SK-N-SH (cell line): ENCODE measurements around the gene ANKEF1. TPM values are rescaled to one million over a fixed set of nuclear protein-coding genes. Genes with fewer than 3 reads are reported as not detected.

Source experiments
- CTCF ChIA-PET: fragments of 300-600, 350-600 bp; formaldehyde crosslinking; extraction: SDS; loops from one replicate; lab custom pipeline; 2021; lab: Yijun Ruan, JAX
- POLR2A ChIA-PET: fragments of 350-600 bp; sonication (Branson Sonifier 250); formaldehyde crosslinking; extraction: SDS; loops from one replicate; lab custom pipeline; 2020; ENCODE audit warnings: antibody characterized with exemption, inconsistent platforms; lab: Yijun Ruan, JAX
- DNase-seq: peaks from one replicate; pipeline ENCODE4 v3.0.0; 2012
- H2AFZ ChIP-seq: fragments of 200-600 bp; sonication (generic); 2 replicates; pipeline ENCODE4 v1.8.1; 2016; ENCODE audit warnings: antibody characterized with exemption, mild to moderate bottlenecking, low read depth
- H3F3A ChIP-seq: fragments of 200-600 bp; sonication (generic); replicated peaks from 2 replicates; pipeline ENCODE3; 2016; ENCODE audit warnings: antibody characterized with exemption, mild to moderate bottlenecking; ENCODE audit not compliant: insufficient read depth
- H3K27ac ChIP-seq, 2 experiments: fragments of 200-500 bp in 1 of 2; fragments of 200-600 bp in 1 of 2; sonication (Bioruptor generic) in 1 of 2; sonication (generic), shearing (Covaris generic) in 1 of 2; 2 replicates each; pipeline versions ENCODE4 v1.5.1 to v1.6.1; 2014 to 2016; ENCODE audit warnings: low read depth in 2 of 2, inconsistent platforms in 1 of 2, low read length in 1 of 2, mild to moderate bottlenecking in 1 of 2, mixed read lengths in 1 of 2
- H3K27me3 ChIP-seq: fragments of 200-600 bp; sonication (generic), shearing (Covaris generic); 2 replicates; pipeline ENCODE4 v1.6.1; 2016; ENCODE audit warnings: mixed run types; ENCODE audit not compliant: insufficient read depth
- H3K36me3 ChIP-seq, 2 experiments: fragments of 200-500 bp in 1 of 2; fragments of 200-600 bp in 1 of 2; sonication (Bioruptor generic) in 1 of 2; sonication (generic) in 1 of 2; replicated peaks in 1 of 2; 2 replicates each; pipeline versions ENCODE3 to v1.5.1; 2014 to 2016; ENCODE audit warnings: low read length in 1 of 2, mild to moderate bottlenecking in 1 of 2; ENCODE audit not compliant: insufficient read depth in 2 of 2, control insufficient read depth in 1 of 2
- H3K4me1 ChIP-seq, 2 experiments: fragments of 200-500 bp in 1 of 2; fragments of 200-600 bp in 1 of 2; sonication (Bioruptor generic) in 1 of 2; sonication (generic), shearing (Covaris generic) in 1 of 2; 2 replicates each; pipeline versions ENCODE4 v1.5.1 to v1.6.1; 2014 to 2016; ENCODE audit warnings: low read depth in 1 of 2, low read length in 1 of 2, mixed run types in 1 of 2; ENCODE audit not compliant: insufficient read depth in 2 of 2, control insufficient read depth in 1 of 2
- H3K4me2 ChIP-seq: fragments of 200-600 bp; sonication (generic), shearing (Covaris generic); 2 replicates; pipeline ENCODE4 v1.6.1; 2017; ENCODE audit warnings: mixed run types
- H3K4me3 ChIP-seq, 2 experiments: fragments of 200-500 bp in 1 of 2; fragments of 200-600 bp in 1 of 2; sonication (Bioruptor generic) in 1 of 2; sonication (generic), shearing (Covaris generic) in 1 of 2; 2 replicates each; pipeline versions ENCODE4 v1.5.1 to v1.8.1; 2014 to 2016; ENCODE audit warnings: low read depth in 2 of 2, inconsistent platforms in 1 of 2, low read length in 1 of 2, mild to moderate bottlenecking in 1 of 2, mixed read lengths in 1 of 2, moderate library complexity in 1 of 2
- H3K79me2 ChIP-seq: fragments of 200-600 bp; sonication (generic); 2 replicates; pipeline ENCODE4 v1.8.1; 2017; ENCODE audit warnings: mild to moderate bottlenecking; ENCODE audit not compliant: insufficient read depth
- H3K9ac ChIP-seq: fragments of 200-600 bp; sonication (generic); 2 replicates; pipeline ENCODE4 v1.6.1; 2017; ENCODE audit warnings: mixed run types
- H3K9me2 ChIP-seq: fragments of 200-600 bp; sonication (generic); 2 replicates; pipeline ENCODE4 v1.6.1; 2017; ENCODE audit warnings: mixed run types
- H3K9me3 ChIP-seq: fragments of 200-600 bp; sonication (generic); 2 replicates; pipeline ENCODE4 v1.6.1; 2017; ENCODE audit warnings: mixed run types, mild to moderate bottlenecking, moderate library complexity
- H4K20me1 ChIP-seq: fragments of 200-600 bp; sonication (generic); 2 replicates; pipeline ENCODE4 v1.6.1; 2017; ENCODE audit warnings: mild to moderate bottlenecking, mixed run types; ENCODE audit not compliant: insufficient read depth
- FOSL2 ChIP-seq: IDR thresholded peaks from 2 replicates; pipeline ENCODE4 v1.4.0; 2012; ENCODE audit warnings: low read depth, mild to moderate bottlenecking, moderate library complexity, borderline replicate concordance
- FOXJ3 ChIP-seq: sonication (generic); formaldehyde crosslinking; IDR thresholded peaks from 2 replicates; pipeline ENCODE4 v1.5.1; 2020; ENCODE audit warnings: mild to moderate bottlenecking, missing genetic modification reagents
- GABPA ChIP-seq: IDR thresholded peaks from 2 replicates; pipeline ENCODE4 v1.4.0; 2012; ENCODE audit warnings: low read depth, mild to moderate bottlenecking
- GATA2 ChIP-seq: sonication (generic); formaldehyde crosslinking; IDR thresholded peaks from 2 replicates; pipeline ENCODE4 v1.5.0; 2020; ENCODE audit warnings: mild to moderate bottlenecking, missing genetic modification reagents
- JUND ChIP-seq: IDR thresholded peaks from 2 replicates; pipeline ENCODE4 v1.4.0; 2012
- MXI1 ChIP-seq: IDR thresholded peaks from 2 replicates; pipeline ENCODE4 v1.6.1; 2012; ENCODE audit warnings: mild to moderate bottlenecking, low read depth, low read length, improper control_type of control experiment
- SIN3A ChIP-seq: IDR thresholded peaks from 2 replicates; pipeline ENCODE4 v1.6.1; 2012; ENCODE audit warnings: low read depth, mild to moderate bottlenecking, low read length, moderate library complexity, borderline replicate concordance
- SMC3 ChIP-seq: IDR thresholded peaks from 2 replicates; pipeline ENCODE4 v1.6.1; 2012; ENCODE audit warnings: low read depth, low read length, improper control_type of control experiment
- TAF1 ChIP-seq: IDR thresholded peaks from 2 replicates; pipeline ENCODE4 v1.6.1; 2012; ENCODE audit warnings: low read depth, mild to moderate bottlenecking, low read length, moderate library complexity, borderline replicate concordance
- TCF12 ChIP-seq: IDR thresholded peaks from 2 replicates; pipeline ENCODE4 v1.4.0; 2012
- TEAD4 ChIP-seq: IDR thresholded peaks from 2 replicates; pipeline ENCODE4 v1.4.0; 2012; ENCODE audit warnings: mild to moderate bottlenecking, borderline replicate concordance; ENCODE audit not compliant: insufficient read depth
- YY1 ChIP-seq: IDR thresholded peaks from 2 replicates; pipeline ENCODE4 v1.4.0; 2012; ENCODE audit warnings: low read depth, mild to moderate bottlenecking
- WGBS: methylation state at CpG from one replicate; pipeline ENCODE4 v1.1.6; 2017; ENCODE audit warnings: low lambda C conversion rate; 5-methylcytosine and 5-hydroxymethylcytosine counted together
- polyA plus RNA-seq, 3 experiments: library from polyadenylated mRNA; depleted of rRNA; stranded (reverse); fragments of >200 nt; gene quantifications; 2 replicates each; pipeline ENCODE4 v1.2.3, GENCODE V29; 2012
- TF ChIP-seq, protein P1 (sequence below): fragments of 150-350 bp; IDR thresholded peaks from 2 replicates; pipeline ENCODE4 v1.6.1; 2017; ENCODE audit warnings: antibody characterized with exemption, low read length, low read depth, borderline replicate concordance
- TF ChIP-seq, protein P2 (sequence below): IDR thresholded peaks from 2 replicates; pipeline ENCODE4; 2012
- TF ChIP-seq, protein P3 (sequence below): IDR thresholded peaks from 2 replicates; pipeline ENCODE4 v1.4.0; 2012; ENCODE audit warnings: low read depth, borderline replicate concordance
- TF ChIP-seq, protein P4 (sequence below): fragments of 200-600 bp; sonication (generic); IDR thresholded peaks from 2 replicates; pipeline ENCODE4 v1.6.1; 2017; ENCODE audit warnings: antibody characterized with exemption, mild to moderate bottlenecking, moderate library complexity
- TF ChIP-seq, protein P5 (sequence below): IDR thresholded peaks from 2 replicates; pipeline ENCODE4 v1.4.0; 2012; ENCODE audit warnings: low read depth, borderline replicate concordance

ANKEF1 gene
- polyA plus RNA-seq, 1 of the 3 experiments (the other 2 are of a cell fraction), result 2.3 TPM

DNA sequence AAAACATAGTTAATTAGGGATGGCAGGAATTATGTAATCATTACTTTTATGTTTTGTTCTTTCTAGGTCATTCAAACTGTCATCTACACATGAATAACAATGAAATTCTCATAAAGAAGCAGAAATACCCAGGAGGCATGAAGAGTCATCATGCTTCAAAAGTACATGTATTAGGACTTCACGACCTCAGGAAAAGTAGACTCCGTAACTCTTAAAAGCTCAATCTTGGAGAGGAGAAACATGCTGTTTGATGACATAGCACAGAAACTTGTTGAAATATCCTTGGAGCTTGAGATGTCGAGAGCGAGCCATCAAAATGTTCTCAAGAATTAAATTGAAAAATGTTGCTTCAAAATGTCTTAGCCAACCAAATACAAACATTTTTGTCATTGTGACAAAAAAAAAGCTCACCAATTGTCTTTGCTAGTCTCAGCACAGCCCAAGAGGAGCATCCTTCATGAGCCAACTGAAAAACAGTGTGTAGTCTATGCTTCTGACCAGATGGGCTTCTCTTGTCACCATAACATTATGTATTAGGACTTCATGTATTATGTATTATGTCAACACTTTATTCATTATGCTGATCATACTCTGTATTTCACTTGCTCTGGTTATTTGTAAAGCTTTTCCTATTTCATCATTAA lies 28.2 kb upstream of the ANKEF1 start:
- no peak for TF ChIP-seq JUND
- TF ChIP-seq SIN3A, result no peak
- TF ChIP-seq TAF1, result no peak
- TF ChIP-seq, protein P1, sequence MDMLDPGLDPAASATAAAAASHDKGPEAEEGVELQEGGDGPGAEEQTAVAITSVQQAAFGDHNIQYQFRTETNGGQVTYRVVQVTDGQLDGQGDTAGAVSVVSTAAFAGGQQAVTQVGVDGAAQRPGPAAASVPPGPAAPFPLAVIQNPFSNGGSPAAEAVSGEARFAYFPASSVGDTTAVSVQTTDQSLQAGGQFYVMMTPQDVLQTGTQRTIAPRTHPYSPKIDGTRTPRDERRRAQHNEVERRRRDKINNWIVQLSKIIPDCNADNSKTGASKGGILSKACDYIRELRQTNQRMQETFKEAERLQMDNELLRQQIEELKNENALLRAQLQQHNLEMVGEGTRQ, result no peak
- no peak for TF ChIP-seq GATA2 (CRISPR knock-in tag)
- no peak for TF ChIP-seq TEAD4
- TF ChIP-seq YY1, result no peak
- no peak for TF ChIP-seq FOXJ3 (CRISPR knock-in tag)
- TF ChIP-seq GABPA, result no peak
- TF ChIP-seq, protein P2, sequence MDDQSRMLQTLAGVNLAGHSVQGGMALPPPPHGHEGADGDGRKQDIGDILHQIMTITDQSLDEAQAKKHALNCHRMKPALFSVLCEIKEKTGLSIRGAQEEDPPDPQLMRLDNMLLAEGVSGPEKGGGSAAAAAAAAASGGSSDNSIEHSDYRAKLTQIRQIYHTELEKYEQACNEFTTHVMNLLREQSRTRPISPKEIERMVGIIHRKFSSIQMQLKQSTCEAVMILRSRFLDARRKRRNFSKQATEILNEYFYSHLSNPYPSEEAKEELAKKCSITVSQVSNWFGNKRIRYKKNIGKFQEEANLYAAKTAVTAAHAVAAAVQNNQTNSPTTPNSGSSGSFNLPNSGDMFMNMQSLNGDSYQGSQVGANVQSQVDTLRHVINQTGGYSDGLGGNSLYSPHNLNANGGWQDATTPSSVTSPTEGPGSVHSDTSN, result no peak
- TF ChIP-seq, protein P3, sequence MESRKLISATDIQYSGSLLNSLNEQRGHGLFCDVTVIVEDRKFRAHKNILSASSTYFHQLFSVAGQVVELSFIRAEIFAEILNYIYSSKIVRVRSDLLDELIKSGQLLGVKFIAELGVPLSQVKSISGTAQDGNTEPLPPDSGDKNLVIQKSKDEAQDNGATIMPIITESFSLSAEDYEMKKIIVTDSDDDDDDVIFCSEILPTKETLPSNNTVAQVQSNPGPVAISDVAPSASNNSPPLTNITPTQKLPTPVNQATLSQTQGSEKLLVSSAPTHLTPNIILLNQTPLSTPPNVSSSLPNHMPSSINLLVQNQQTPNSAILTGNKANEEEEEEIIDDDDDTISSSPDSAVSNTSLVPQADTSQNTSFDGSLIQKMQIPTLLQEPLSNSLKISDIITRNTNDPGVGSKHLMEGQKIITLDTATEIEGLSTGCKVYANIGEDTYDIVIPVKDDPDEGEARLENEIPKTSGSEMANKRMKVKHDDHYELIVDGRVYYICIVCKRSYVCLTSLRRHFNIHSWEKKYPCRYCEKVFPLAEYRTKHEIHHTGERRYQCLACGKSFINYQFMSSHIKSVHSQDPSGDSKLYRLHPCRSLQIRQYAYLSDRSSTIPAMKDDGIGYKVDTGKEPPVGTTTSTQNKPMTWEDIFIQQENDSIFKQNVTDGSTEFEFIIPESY, result no peak
- TF ChIP-seq, protein P4, sequence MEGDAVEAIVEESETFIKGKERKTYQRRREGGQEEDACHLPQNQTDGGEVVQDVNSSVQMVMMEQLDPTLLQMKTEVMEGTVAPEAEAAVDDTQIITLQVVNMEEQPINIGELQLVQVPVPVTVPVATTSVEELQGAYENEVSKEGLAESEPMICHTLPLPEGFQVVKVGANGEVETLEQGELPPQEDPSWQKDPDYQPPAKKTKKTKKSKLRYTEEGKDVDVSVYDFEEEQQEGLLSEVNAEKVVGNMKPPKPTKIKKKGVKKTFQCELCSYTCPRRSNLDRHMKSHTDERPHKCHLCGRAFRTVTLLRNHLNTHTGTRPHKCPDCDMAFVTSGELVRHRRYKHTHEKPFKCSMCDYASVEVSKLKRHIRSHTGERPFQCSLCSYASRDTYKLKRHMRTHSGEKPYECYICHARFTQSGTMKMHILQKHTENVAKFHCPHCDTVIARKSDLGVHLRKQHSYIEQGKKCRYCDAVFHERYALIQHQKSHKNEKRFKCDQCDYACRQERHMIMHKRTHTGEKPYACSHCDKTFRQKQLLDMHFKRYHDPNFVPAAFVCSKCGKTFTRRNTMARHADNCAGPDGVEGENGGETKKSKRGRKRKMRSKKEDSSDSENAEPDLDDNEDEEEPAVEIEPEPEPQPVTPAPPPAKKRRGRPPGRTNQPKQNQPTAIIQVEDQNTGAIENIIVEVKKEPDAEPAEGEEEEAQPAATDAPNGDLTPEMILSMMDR, result no peak
- TF ChIP-seq SMC3, result no peak
- TF ChIP-seq FOSL2, result no peak
- TF ChIP-seq, protein P5, sequence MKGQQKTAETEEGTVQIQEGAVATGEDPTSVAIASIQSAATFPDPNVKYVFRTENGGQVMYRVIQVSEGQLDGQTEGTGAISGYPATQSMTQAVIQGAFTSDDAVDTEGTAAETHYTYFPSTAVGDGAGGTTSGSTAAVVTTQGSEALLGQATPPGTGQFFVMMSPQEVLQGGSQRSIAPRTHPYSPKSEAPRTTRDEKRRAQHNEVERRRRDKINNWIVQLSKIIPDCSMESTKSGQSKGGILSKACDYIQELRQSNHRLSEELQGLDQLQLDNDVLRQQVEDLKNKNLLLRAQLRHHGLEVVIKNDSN, result no peak
- no peak for TF ChIP-seq MXI1
- no peak for TF ChIP-seq TCF12
- no peaks in the 10 kb centered on the region for H3F3A ChIP-seq
- H3K79me2 ChIP-seq, result no peaks in the 10 kb centered on the region
- H3K4me3 ChIP-seq, result no peak overlapping the region
- no peaks in the 10 kb centered on the region; a peak in 1 of 4 replicates for H3K4me1 ChIP-seq
- no peaks in the 10 kb centered on the region for H3K27me3 ChIP-seq
- H4K20me1 ChIP-seq, result no peaks in the 10 kb centered on the region
- WGBS, result 88% methylated on average over 4 of the region's 4 CpGs
- H3K4me2 ChIP-seq, result no peak overlapping the region
- no peaks in the 10 kb centered on the region for H3K9me3 ChIP-seq
- no peaks in the 10 kb centered on the region for H3K9me2 ChIP-seq
- H3K27ac ChIP-seq, result no peak overlapping the region
- ChIA-PET CTCF (interaction anchor here (0.5 to 1.5 kb wide), 2 partner anchors 19 to 21 kb away, joined by 3 read pairs; no protein-coding TSS in a partner anchor), POLR2A (no interaction called here)
- H2AFZ ChIP-seq, result no peak overlapping the region
- no peaks in the 10 kb centered on the region for H3K36me3 ChIP-seq
- no peak for DNase-seq
- no peak overlapping the region for H3K9ac ChIP-seq
